Measurements from ENCODE around the gene RUFY1. TPM values are rescaled to one million over a fixed set of nuclear protein-coding genes. Genes with fewer than 3 reads are reported as not detected.
A peak's percentile ranks its signal among the peaks of the same experiment; 100 is the strongest.

The RUFY1 gene
- total RNA-seq, 1 donor from 2014 or later: 71.2 TPM

- peak overlapping the region; percentile 84 for H3K27ac Mint-ChIP-seq
- DNase-seq (ENCODE audit: low spot score, unreplicated experiment): no peak
- TF ChIP-seq, protein P1, sequence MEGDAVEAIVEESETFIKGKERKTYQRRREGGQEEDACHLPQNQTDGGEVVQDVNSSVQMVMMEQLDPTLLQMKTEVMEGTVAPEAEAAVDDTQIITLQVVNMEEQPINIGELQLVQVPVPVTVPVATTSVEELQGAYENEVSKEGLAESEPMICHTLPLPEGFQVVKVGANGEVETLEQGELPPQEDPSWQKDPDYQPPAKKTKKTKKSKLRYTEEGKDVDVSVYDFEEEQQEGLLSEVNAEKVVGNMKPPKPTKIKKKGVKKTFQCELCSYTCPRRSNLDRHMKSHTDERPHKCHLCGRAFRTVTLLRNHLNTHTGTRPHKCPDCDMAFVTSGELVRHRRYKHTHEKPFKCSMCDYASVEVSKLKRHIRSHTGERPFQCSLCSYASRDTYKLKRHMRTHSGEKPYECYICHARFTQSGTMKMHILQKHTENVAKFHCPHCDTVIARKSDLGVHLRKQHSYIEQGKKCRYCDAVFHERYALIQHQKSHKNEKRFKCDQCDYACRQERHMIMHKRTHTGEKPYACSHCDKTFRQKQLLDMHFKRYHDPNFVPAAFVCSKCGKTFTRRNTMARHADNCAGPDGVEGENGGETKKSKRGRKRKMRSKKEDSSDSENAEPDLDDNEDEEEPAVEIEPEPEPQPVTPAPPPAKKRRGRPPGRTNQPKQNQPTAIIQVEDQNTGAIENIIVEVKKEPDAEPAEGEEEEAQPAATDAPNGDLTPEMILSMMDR (IDR thresholded peaks at IDR 0.05; ENCODE audit: unreplicated experiment): no peak
- H3K9me3 Mint-ChIP-seq (ENCODE audit: low read depth): no peaks in the 10 kb centered on the region
- H3K4me3 Mint-ChIP-seq (ENCODE audit: low read depth): no peak overlapping the region
- peaks cover 22% of the 10 kb centered on the region for H3K36me3 Mint-ChIP-seq (ENCODE audit: insufficient read depth)
- H3K4me1 Mint-ChIP-seq (ENCODE audit: low read depth): peaks cover 9% of the 10 kb centered on the region
- no peaks in the 10 kb centered on the region for H3K27me3 Mint-ChIP-seq
Measured at GRCh38 chr5:179607160-179607931, 57.0 kb downstream of the RUFY1 start.

DNA sequence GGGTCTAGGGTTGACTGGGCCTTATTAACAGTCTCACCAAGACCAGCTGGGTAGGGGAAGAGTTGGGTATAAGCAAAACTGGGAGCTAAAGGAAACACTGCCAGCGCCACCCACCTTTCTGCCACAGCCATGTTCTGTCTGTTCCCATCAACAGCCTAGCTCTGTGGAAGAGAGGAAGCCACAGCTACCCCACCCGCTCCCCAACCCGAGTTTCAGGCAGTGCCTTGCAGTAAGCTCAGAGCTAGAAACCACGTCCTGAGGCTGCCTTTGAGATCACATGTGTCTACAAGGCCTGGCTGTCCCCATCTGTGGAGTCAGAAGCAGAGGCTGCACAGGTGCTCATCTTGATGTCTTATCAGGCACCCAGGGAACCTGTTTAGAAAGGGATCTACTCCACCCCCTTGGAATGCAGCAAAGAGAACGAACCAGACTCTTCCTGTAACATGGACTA is 57.8 kb downstream of the RUFY1 start:
- Mint-ChIP-seq H3K4me1 (ENCODE audit: low read depth) (peaks cover 15% of the 10 kb centered on the region), H3K27me3 (no peaks in the 10 kb centered on the region), H3K27ac (peak overlapping the region; percentile 79), H3K36me3 (ENCODE audit: insufficient read depth) (peaks cover 27% of the 10 kb centered on the region), H3K9me3 (ENCODE audit: low read depth) (no peaks in the 10 kb centered on the region), H3K4me3 (ENCODE audit: low read depth) (no peak overlapping the region)
- TF ChIP-seq, protein P1 (IDR thresholded peaks at IDR 0.05; ENCODE audit: unreplicated experiment): no peak
- DNase-seq (ENCODE audit: low spot score, unreplicated experiment): no peak

GRCh38 chr5:179609834-179610108 is 59.4 kb downstream of the RUFY1 start:
- Mint-ChIP-seq H3K4me1 (ENCODE audit: low read depth) (peaks cover 22% of the 10 kb centered on the region), H3K27me3 (no peaks in the 10 kb centered on the region), H3K27ac (peak overlapping the region; percentile 17), H3K4me3 (ENCODE audit: low read depth) (no peak overlapping the region), H3K9me3 (ENCODE audit: low read depth) (no peaks in the 10 kb centered on the region), H3K36me3 (ENCODE audit: insufficient read depth) (peaks cover 39% of the 10 kb centered on the region)
- TF ChIP-seq, protein P1 (IDR thresholded peaks at IDR 0.05; ENCODE audit: unreplicated experiment): no peak
- DNase-seq (ENCODE audit: low spot score, unreplicated experiment): no peak

- no peaks in the 10 kb centered on the region for H3K27me3 Mint-ChIP-seq
- no peak for DNase-seq (ENCODE audit: low spot score, unreplicated experiment)
- H3K27ac Mint-ChIP-seq: peak overlapping the region; percentile 69
- no peak overlapping the region for H3K4me3 Mint-ChIP-seq (ENCODE audit: low read depth)
- peaks cover 42% of the 10 kb centered on the region for H3K36me3 Mint-ChIP-seq (ENCODE audit: insufficient read depth)
- TF ChIP-seq, protein P1 (IDR thresholded peaks at IDR 0.05; ENCODE audit: unreplicated experiment): no peak
- H3K9me3 Mint-ChIP-seq (ENCODE audit: low read depth): no peaks in the 10 kb centered on the region
- H3K4me1 Mint-ChIP-seq (ENCODE audit: low read depth): peaks cover 23% of the 10 kb centered on the region
Measured at GRCh38 chr5:179610109-179610902, 60.0 kb downstream of the RUFY1 start.

DNA sequence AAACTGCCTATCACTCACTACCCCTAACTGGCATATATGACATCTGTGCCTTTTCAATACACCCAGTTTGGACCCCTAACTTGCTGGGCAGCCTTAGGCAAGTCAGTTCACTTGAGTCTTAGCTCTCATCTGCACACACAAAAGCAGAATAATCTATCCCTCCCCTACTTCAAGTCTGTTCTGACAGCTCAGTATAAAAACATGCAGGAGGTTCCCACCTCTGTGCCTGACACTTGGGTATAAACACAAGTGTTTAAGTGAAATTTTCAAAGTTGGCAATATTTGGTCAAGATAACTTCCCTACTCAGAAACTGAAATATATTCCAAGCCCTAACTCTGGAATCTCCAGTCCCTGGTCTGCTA is 60.5 kb downstream of the RUFY1 start:
- Mint-ChIP-seq H3K4me1 (ENCODE audit: low read depth) (peaks cover 26% of the 10 kb centered on the region), H3K36me3 (ENCODE audit: insufficient read depth) (peaks cover 44% of the 10 kb centered on the region), H3K4me3 (ENCODE audit: low read depth) (no peak overlapping the region), H3K27ac (peak overlapping the region; percentile 69), H3K27me3 (no peaks in the 10 kb centered on the region), H3K9me3 (ENCODE audit: low read depth) (no peaks in the 10 kb centered on the region)
- TF ChIP-seq, protein P1 (IDR thresholded peaks at IDR 0.05; ENCODE audit: unreplicated experiment): no peak
- no peak for DNase-seq (ENCODE audit: low spot score, unreplicated experiment)
